H1 (cell line): Measurements from ENCODE around the gene INPP5A. TPM values are rescaled to one million over a fixed set of nuclear protein-coding genes. Genes with fewer than 3 reads are reported as not detected.
"Not testable (repeated sequence)": the region's sequence is repeated elsewhere in the genome, so short reads cannot be mapped to it uniquely, and the experiment has no call there.

Experiments
- CTCF ChIA-PET: fragments of 300-600 bp; sonication (Branson Sonifier 250); formaldehyde crosslinking; loops from one replicate; lab custom pipeline; 2021; ENCODE audit not compliant: partially characterized antibody; lab: Charles Lee
- POLR2A ChIA-PET: fragments of 300-600 bp; sonication (Branson Sonifier 250); formaldehyde crosslinking; loops from one replicate; lab custom pipeline; 2021; ENCODE audit warnings: inconsistent platforms; ENCODE audit not compliant: partially characterized antibody; lab: Charles Lee
- DNase-seq, 2 experiments: peaks; one replicate each; pipeline versions ENCODE4 v3.0.0 to v3.0.0-alpha.2; 2010 to 2022; ENCODE audit warnings: low spot score in 2 of 2, low read depth in 1 of 2, mixed read lengths in 1 of 2
- FAIRE-seq: peaks from 2 replicates; lab custom pipeline; 2011; peaks lifted over from hg19 to GRCh38; lab: Jason Lieb, UNC
- H2AFZ ChIP-seq: 2 replicates; pipeline ENCODE4 v1.8.1; 2012; ENCODE audit warnings: low read length, inconsistent platforms
- H2AK5ac ChIP-seq: 2 replicates; pipeline ENCODE4 v1.6.1; 2013; ENCODE audit warnings: low read depth, low read length
- H2BK120ac ChIP-seq: replicated peaks from 2 replicates; pipeline ENCODE3; 2013; ENCODE audit warnings: low read depth, low read length, inconsistent platforms
- H2BK12ac ChIP-seq: 2 replicates; pipeline ENCODE4 v1.6.1; 2013; ENCODE audit warnings: low read depth, low read length
- H2BK15ac ChIP-seq: 2 replicates; pipeline ENCODE4 v1.6.1; 2013; ENCODE audit warnings: low read length
- H2BK20ac ChIP-seq: 2 replicates; pipeline ENCODE4 v1.6.1; 2013; ENCODE audit warnings: low read length
- H2BK5ac ChIP-seq: 2 replicates; pipeline ENCODE4 v1.6.1; 2013; ENCODE audit warnings: low read depth, low read length
- H3K14ac ChIP-seq: 2 replicates; pipeline ENCODE4 v1.6.1; 2013; ENCODE audit warnings: inconsistent platforms; ENCODE audit not compliant: insufficient read length
- H3K18ac ChIP-seq: 2 replicates; pipeline ENCODE4 v1.6.1; 2013; ENCODE audit warnings: low read length; ENCODE audit errors: extremely low read depth
- H3K23ac ChIP-seq: 2 replicates; pipeline ENCODE4 v1.6.1; 2013; ENCODE audit warnings: inconsistent platforms; ENCODE audit not compliant: insufficient read length
- H3K23me2 ChIP-seq: 2 replicates; pipeline ENCODE4 v1.6.1; 2013; ENCODE audit warnings: low read depth, low read length
- H3K27ac ChIP-seq: 2 replicates; pipeline ENCODE4 v1.6.1; 2011; ENCODE audit warnings: low read depth, low read length, inconsistent platforms
- H3K27me3 ChIP-seq, 4 experiments: replicated peaks in 1 of 4; 1 replicate in 1 of 4; 2 replicates in 3 of 4; pipeline versions ENCODE4 v1.6.1 to v1.8.1; 2011 to 2013; ENCODE audit warnings: low read length in 3 of 4, mild to moderate bottlenecking in 3 of 4, inconsistent platforms in 2 of 4, mixed read lengths in 2 of 4, moderate library complexity in 1 of 4; ENCODE audit not compliant: control insufficient read depth in 3 of 4, insufficient read depth in 3 of 4; ENCODE audit errors: extremely low read depth in 1 of 4
- H3K36me3 ChIP-seq, 4 experiments: 2 replicates each; pipeline versions ENCODE4 v1.6.1 to v1.8.1; 2011 to 2013; ENCODE audit warnings: mild to moderate bottlenecking in 4 of 4, low read length in 3 of 4, moderate library complexity in 2 of 4, control low read depth in 1 of 4, inconsistent platforms in 1 of 4; ENCODE audit not compliant: insufficient read depth in 4 of 4, control insufficient read depth in 2 of 4
- H3K4ac ChIP-seq: replicated peaks from 2 replicates; pipeline ENCODE3; 2013; ENCODE audit warnings: low read length, low read depth, mixed read lengths, inconsistent platforms; ENCODE audit not compliant: insufficient read length
- H3K4me1 ChIP-seq, 4 experiments: replicated peaks in 1 of 4; 1 replicate in 1 of 4; 2 replicates in 3 of 4; pipeline versions ENCODE4 v1.6.1 to v1.8.1; 2011 to 2013; ENCODE audit warnings: low read length in 3 of 4, inconsistent platforms in 2 of 4, mixed read lengths in 1 of 4; ENCODE audit not compliant: insufficient read depth in 4 of 4, control insufficient read depth in 3 of 4
- H3K4me2 ChIP-seq, 2 experiments: 2 replicates each; pipeline versions ENCODE4 v1.6.1 to v1.8.1; 2011 to 2013; ENCODE audit warnings: low read depth in 2 of 2, low read length in 2 of 2, control low read depth in 1 of 2, inconsistent platforms in 1 of 2, mild to moderate bottlenecking in 1 of 2; ENCODE audit not compliant: insufficient read depth in 1 of 2
- H3K4me3 ChIP-seq, 4 experiments: fragments of 200-600, 300-600 bp in 1 of 4; sonication (generic), shearing (Covaris generic), sonication (Bioruptor Twin) in 1 of 4; 2 replicates each; pipeline versions ENCODE4 v1.5.1 to v1.8.1; 2011 to 2016; ENCODE audit warnings: low read length in 4 of 4, low read depth in 3 of 4, control low read depth in 2 of 4, inconsistent platforms in 2 of 4, mild to moderate bottlenecking in 2 of 4, mixed read lengths in 1 of 4, moderate library complexity in 1 of 4; ENCODE audit not compliant: insufficient read depth in 2 of 4; ENCODE audit errors: extremely low read depth in 1 of 4
- H3K56ac ChIP-seq: replicated peaks from 2 replicates; pipeline ENCODE3; 2013; ENCODE audit warnings: low read depth, mild to moderate bottlenecking, mixed read lengths, low read length, inconsistent platforms; ENCODE audit not compliant: insufficient read length
- H3K79me1 ChIP-seq: 2 replicates; pipeline ENCODE4 v1.6.1; 2013; ENCODE audit warnings: low read depth, low read length, control low read depth
- H3K79me2 ChIP-seq, 2 experiments: 2 replicates each; pipeline versions ENCODE4 v1.6.1 to v1.8.1; 2012 to 2013; ENCODE audit warnings: low read length in 2 of 2, mild to moderate bottlenecking in 2 of 2, inconsistent platforms in 1 of 2; ENCODE audit not compliant: insufficient read depth in 2 of 2, control insufficient read depth in 1 of 2
- H3K9ac ChIP-seq, 4 experiments: replicated peaks in 1 of 4; 1 replicate in 1 of 4; 2 replicates in 3 of 4; pipeline versions ENCODE4 v1.6.1 to v1.8.1; 2011 to 2013; ENCODE audit warnings: low read depth in 3 of 4, low read length in 3 of 4, control low read depth in 2 of 4, mild to moderate bottlenecking in 2 of 4, moderate library complexity in 2 of 4, inconsistent platforms in 1 of 4; ENCODE audit errors: extremely low read depth in 1 of 4
- H3K9me3 ChIP-seq, 2 experiments: 2 replicates each; pipeline versions ENCODE4 v1.6.1 to v1.8.1; 2012 to 2013; ENCODE audit warnings: mild to moderate bottlenecking in 2 of 2, moderate library complexity in 2 of 2, control low read depth in 1 of 2, inconsistent platforms in 1 of 2, low read depth in 1 of 2, low read length in 1 of 2, mixed read lengths in 1 of 2; ENCODE audit not compliant: insufficient read depth in 2 of 2
- H4K20me1 ChIP-seq, 2 experiments: replicated peaks in 1 of 2; 2 replicates each; pipeline versions ENCODE3 to v1.8.1; 2011 to 2013; ENCODE audit warnings: inconsistent platforms in 2 of 2, low read length in 2 of 2, mild to moderate bottlenecking in 1 of 2; ENCODE audit not compliant: insufficient read depth in 2 of 2, control insufficient read depth in 1 of 2
- H4K5ac ChIP-seq: 2 replicates; pipeline ENCODE4 v1.6.1; 2013; ENCODE audit warnings: low read length, low read depth, mixed read lengths, inconsistent platforms; ENCODE audit not compliant: insufficient read length
- H4K8ac ChIP-seq: 2 replicates; pipeline ENCODE4 v1.8.0; 2013; ENCODE audit warnings: mild to moderate bottlenecking, moderate library complexity, low read length, inconsistent platforms; ENCODE audit not compliant: insufficient read depth; ENCODE audit errors: extremely low read depth
- H4K91ac ChIP-seq: replicated peaks from 2 replicates; pipeline ENCODE3; 2013; ENCODE audit warnings: low read length, mixed read lengths, inconsistent platforms; ENCODE audit not compliant: insufficient read length
- WGBS, 2 experiments: shearing (Covaris generic) in 1 of 2; methylation state at CpG; one replicate each; pipeline versions ENCODE4 v1.1.6 to v1.1.7; 2013 to 2015; ENCODE audit warnings: low lambda C conversion rate in 2 of 2, mixed read lengths in 2 of 2, inconsistent platforms in 1 of 2, low coverage in 1 of 2, missing lambda C conversion rate in 1 of 2; ENCODE audit not compliant: insufficient replicate concordance in 2 of 2, insufficient coverage in 1 of 2, insufficient read length in 1 of 2; ENCODE audit errors: extremely low coverage in 1 of 2, missing lambda C conversion rate in 1 of 2; 5-methylcytosine and 5-hydroxymethylcytosine counted together
- polyA plus RNA-seq, 7 experiments: library from polyadenylated mRNA; depleted of rRNA in 3 of 7; stranded (reverse) in 5 of 7; unstranded in 2 of 7; fragments of >200 nt in 5 of 7; fragments of 200-250 nt in 2 of 7; gene quantifications; 1 replicate in 5 of 7; 2 replicates in 1 of 7; 4 replicates in 1 of 7; pipeline versions ENCODE4 v1.2.1 to v1.2.3, GENCODE V29; 2011 to 2013; ENCODE audit warnings: missing spikeins in 2 of 7, mixed read lengths in 2 of 7
- total RNA-seq: library from RNA; stranded (reverse); fragmentation: NEBNext Ultra II Directional; extraction: Animal tissue kit (Norgen Biotek cat#: 25700); gene quantifications from 2 replicates; pipeline ENCODE4 v1.2.1, GENCODE V29; 2021

The INPP5A gene
- total and polyA plus RNA-seq, 2 of the 8 experiments (the other 6 are each of a cell fraction or from before 2014, with no cell fraction given), result 19.7 to 27.5 TPM

GRCh38 chr10:132491534-132491933, 46.1 kb upstream of the INPP5A start:
- H3K4me1 ChIP-seq, H3K27me3 ChIP-seq, H4K20me1 ChIP-seq, H3K23ac ChIP-seq, FAIRE-seq, H3K79me2 ChIP-seq, H2BK15ac ChIP-seq, H4K8ac ChIP-seq, H3K18ac ChIP-seq, H2BK20ac ChIP-seq, H3K27ac ChIP-seq, H2BK120ac ChIP-seq, POLR2A ChIA-PET, H3K9ac ChIP-seq, H4K5ac ChIP-seq, H2AFZ ChIP-seq, H3K14ac ChIP-seq, H3K4ac ChIP-seq, H3K23me2 ChIP-seq, H3K36me3 ChIP-seq, H2BK5ac ChIP-seq, H3K79me1 ChIP-seq, H2BK12ac ChIP-seq, H3K4me3 ChIP-seq, H2AK5ac ChIP-seq, DNase-seq, H4K91ac ChIP-seq, H3K56ac ChIP-seq, H3K4me2 ChIP-seq: not testable (repeated sequence)
- 92% methylated on average over 8 of the region's 8 CpGs; no CpG with 5 or more reads in 1 of the 2 experiments for WGBS, 2 experiments
- CTCF ChIA-PET, result interaction anchor here (0.6 to 2.0 kb wide), 3 partner anchors 12 to 219 kb away, joined by 4 to 5 read pairs (median 5); no protein-coding TSS in a partner anchor
- peaks cover 0 to 15% of the 10 kb centered on the region in 2 experiments; a peak in 1 of 4 replicates for H3K9me3 ChIP-seq
